GM18505 (cell line): Measurements from ENCODE around the gene HES5.

Experiments
- ATAC-seq: cut with Tn5 transposase; IDR thresholded peaks from one replicate; pipeline ENCODE4 v1.9.1; 2021; ENCODE audit not compliant: unreplicated experiment
- POLR2A ChIP-seq: IDR thresholded peaks from 4 replicates; pipeline ENCODE4 v1.6.1; 2011; ENCODE audit warnings: borderline replicate concordance; ENCODE audit not compliant: insufficient read depth, insufficient read length; ENCODE audit errors: extremely low read depth

Gene HES5

GRCh38 chr1:2514863-2515762 lies 14.9 kb downstream of the HES5 start:
- TF ChIP-seq POLR2A, result no peak
- ATAC-seq, result no peak

- ATAC-seq, result no peak
- no peak for TF ChIP-seq POLR2A
Measured at GRCh38 chr1:2513939-2514652, 16.0 kb downstream of the HES5 start.

GRCh38 chr1:2512862-2513421 lies 17.1 kb downstream of the HES5 start:
- no peak for TF ChIP-seq POLR2A
- ATAC-seq, result no peak

GRCh38 chr1:2510366-2511155 lies 19.5 kb downstream of the HES5 start:
- no peak for TF ChIP-seq POLR2A
- no peak for ATAC-seq

GRCh38 chr1:2509589-2509988 lies 20.5 kb downstream of the HES5 start:
- no peak for ATAC-seq
- no peak for TF ChIP-seq POLR2A

- TF ChIP-seq POLR2A, result no peak
- no peak for ATAC-seq
Measured at GRCh38 chr1:2508751-2509150, 21.3 kb downstream of the HES5 start.

GRCh38 chr1:2508180-2508579 lies 21.9 kb downstream of the HES5 start:
- no peak for ATAC-seq
- no peak for TF ChIP-seq POLR2A

GRCh38 chr1:2507744-2508155 lies 22.3 kb downstream of the HES5 start:
- no peak for ATAC-seq
- no peak for TF ChIP-seq POLR2A

GRCh38 chr1:2506901-2507565 lies 23.0 kb downstream of the HES5 start:
- ATAC-seq, result no peak
- no peak for TF ChIP-seq POLR2A

- no peak for TF ChIP-seq POLR2A
- ATAC-seq, result no peak
Measured at GRCh38 chr1:2506007-2506860, 23.8 kb downstream of the HES5 start.

GRCh38 chr1:2505461-2505994 lies 24.5 kb downstream of the HES5 start:
- TF ChIP-seq POLR2A, result no peak
- ATAC-seq, result no peak

GRCh38 chr1:2504949-2505272 lies 25.2 kb downstream of the HES5 start:
- TF ChIP-seq POLR2A, result no peak
- no peak for ATAC-seq
